Gastroesophageal sphincter (tissue), 3 donors: ENCODE measurements around the gene ARL4D.

Source experiments
- EP300 ChIP-seq: sonication (generic); formaldehyde crosslinking; IDR thresholded peaks from one replicate; pipeline ENCODE4 v1.6.1; 2017; ENCODE audit warnings: antibody characterized with exemption, mild to moderate bottlenecking
- POLR2A ChIP-seq, 2 donors: fragments of 450-650 bp; IDR thresholded peaks; one replicate each; pipeline ENCODE4 v1.6.1; 2017; ENCODE audit warnings: antibody characterized with exemption in 2 of 2, mild to moderate bottlenecking in 2 of 2, moderate library complexity in 1 of 2
- POLR2AphosphoS5 ChIP-seq: sonication (generic); formaldehyde crosslinking; IDR thresholded peaks from one replicate; pipeline ENCODE4 v1.6.1; 2017; ENCODE audit warnings: antibody characterized with exemption
- TF ChIP-seq, protein P1 (sequence below), 4 experiments: fragments of 200-600 bp in 2 of 4; fragments of 450-650 bp in 2 of 4; sonication (generic) in 1 of 4; IDR thresholded peaks; one replicate each; pipeline ENCODE4 v1.5.1; 2017 to 2019; ENCODE audit warnings: antibody characterized with exemption in 4 of 4, mild to moderate bottlenecking in 2 of 4, moderate library complexity in 2 of 4

DNA sequence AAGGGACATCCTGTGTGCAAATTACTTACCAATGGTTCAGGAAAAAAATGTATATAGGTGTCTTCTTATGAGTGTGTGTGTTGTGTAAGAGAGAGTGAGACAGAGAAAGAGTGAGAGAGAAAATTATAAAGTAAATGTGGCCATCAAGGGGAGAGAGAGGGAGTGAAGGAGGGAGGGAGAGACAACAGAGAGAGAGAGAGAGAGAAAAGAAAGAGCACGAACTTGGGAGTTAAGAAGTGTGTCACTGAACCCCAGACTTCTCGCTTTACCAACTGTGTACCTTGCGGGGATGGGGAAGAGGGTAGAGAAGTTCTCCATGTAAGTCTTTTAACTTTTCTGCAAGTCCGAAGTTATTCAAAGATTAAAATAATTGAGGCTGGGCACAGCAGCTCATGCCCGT is 28.8 kb upstream of the ARL4D start:
- TF ChIP-seq EP300 (no peak), POLR2AphosphoS5 (no peak), POLR2A (IDR thresholded peaks at IDR 0.05) (no peak)
- TF ChIP-seq, protein P1, sequence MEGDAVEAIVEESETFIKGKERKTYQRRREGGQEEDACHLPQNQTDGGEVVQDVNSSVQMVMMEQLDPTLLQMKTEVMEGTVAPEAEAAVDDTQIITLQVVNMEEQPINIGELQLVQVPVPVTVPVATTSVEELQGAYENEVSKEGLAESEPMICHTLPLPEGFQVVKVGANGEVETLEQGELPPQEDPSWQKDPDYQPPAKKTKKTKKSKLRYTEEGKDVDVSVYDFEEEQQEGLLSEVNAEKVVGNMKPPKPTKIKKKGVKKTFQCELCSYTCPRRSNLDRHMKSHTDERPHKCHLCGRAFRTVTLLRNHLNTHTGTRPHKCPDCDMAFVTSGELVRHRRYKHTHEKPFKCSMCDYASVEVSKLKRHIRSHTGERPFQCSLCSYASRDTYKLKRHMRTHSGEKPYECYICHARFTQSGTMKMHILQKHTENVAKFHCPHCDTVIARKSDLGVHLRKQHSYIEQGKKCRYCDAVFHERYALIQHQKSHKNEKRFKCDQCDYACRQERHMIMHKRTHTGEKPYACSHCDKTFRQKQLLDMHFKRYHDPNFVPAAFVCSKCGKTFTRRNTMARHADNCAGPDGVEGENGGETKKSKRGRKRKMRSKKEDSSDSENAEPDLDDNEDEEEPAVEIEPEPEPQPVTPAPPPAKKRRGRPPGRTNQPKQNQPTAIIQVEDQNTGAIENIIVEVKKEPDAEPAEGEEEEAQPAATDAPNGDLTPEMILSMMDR (IDR thresholded peaks at IDR 0.05): no peak
